Endothelial cell of umbilical vein (primary cell): Measurements from ENCODE around the gene KCNE2.

Source experiments
- CTCF ChIP-seq, 2 donors: IDR thresholded peaks; 1 replicate in 1 of 2; 2 replicates in 1 of 2; pipeline ENCODE4 v1.5.1; 2011; ENCODE audit warnings: low read length in 2 of 2, mild to moderate bottlenecking in 2 of 2, moderate library complexity in 2 of 2, control low read depth in 1 of 2, inconsistent platforms in 1 of 2, low read depth in 1 of 2; ENCODE audit not compliant: insufficient read depth in 1 of 2; ENCODE audit errors: extremely low read depth in 1 of 2
- EZH2 ChIP-seq: IDR thresholded peaks from 2 replicates; pipeline ENCODE4 v1.6.1; 2012; ENCODE audit warnings: borderline replicate concordance, low read depth, mild to moderate bottlenecking, moderate library complexity, low read length, inconsistent platforms; ENCODE audit not compliant: severe bottlenecking
- GATA2 ChIP-seq: IDR thresholded peaks from 2 replicates; pipeline ENCODE4 v1.7.0; 2011; ENCODE audit warnings: low read depth, mild to moderate bottlenecking, moderate library complexity, mixed read lengths, low read length; ENCODE audit not compliant: insufficient read length, insufficient read depth
- JUN ChIP-seq: IDR thresholded peaks from 2 replicates; pipeline ENCODE4 v1.6.1; 2011; ENCODE audit warnings: borderline replicate concordance, low read depth; ENCODE audit not compliant: insufficient read length, insufficient read depth
- MAX ChIP-seq: IDR thresholded peaks from 2 replicates; pipeline ENCODE4 v1.6.1; 2011; ENCODE audit not compliant: insufficient read depth, insufficient read length
- MYC ChIP-seq: IDR thresholded peaks from one replicate; pipeline ENCODE4 v1.6.1; 2011; ENCODE audit warnings: mild to moderate bottlenecking, low read depth, low read length
- POLR2A ChIP-seq: IDR thresholded peaks from 2 replicates; pipeline ENCODE4 v1.6.1; 2012; ENCODE audit warnings: low read depth, mild to moderate bottlenecking, control low read depth, low read length
- POLR2AphosphoS5 ChIP-seq: IDR thresholded peaks from 2 replicates; pipeline ENCODE4 v1.6.1; 2012; ENCODE audit warnings: low read depth, mild to moderate bottlenecking, control low read depth, low read length, moderate library complexity; ENCODE audit not compliant: insufficient read depth

GRCh38 chr21:34345892-34346291 is 17.9 kb upstream of the KCNE2 start:
- TF ChIP-seq POLR2A (no peak), CTCF (IDR thresholded peaks at IDR 0.05; ENCODE audit: extremely low read depth in 1 of 2, insufficient read depth in 1 of 2, low read depth in 1 of 2, low read length in 2 of 2) (no peak), EZH2 (no peak), POLR2AphosphoS5 (no peak), JUN (no peak), MYC (no peak), MAX (no peak), GATA2 (no peak)
